NCI-H524 treated with DMSO at 0.1 percent for 48 hours (cell line): ENCODE results near the gene EXOSC2.
A peak's percentile ranks its signal among the peaks of the same experiment; 100 is the strongest.

ENCODE experiments used
- DNase-seq: peaks from one replicate; lab custom pipeline; 2025; lab: John Stamatoyannopoulos, UW

The EXOSC2 gene

GRCh38 chr9:130693426-130694191 is at the start of gene EXOSC2:
Gene EXOSC2, plus strand, starts transcription at chr9:130693780. Its CDS starts 12 bp downstream, at chr9:130693792.
- peak; percentile 85 for DNase-seq

- DNase-seq, result no peak
Measured at GRCh38 chr9:130651221-130651620, 42.4 kb upstream of the EXOSC2 start.

GRCh38 chr9:130651752-130652151 is 41.8 kb upstream of the EXOSC2 start:
- DNase-seq, result no peak

GRCh38 chr9:130654879-130655278 is 38.7 kb upstream of the EXOSC2 start:
- no peak for DNase-seq

DNA sequence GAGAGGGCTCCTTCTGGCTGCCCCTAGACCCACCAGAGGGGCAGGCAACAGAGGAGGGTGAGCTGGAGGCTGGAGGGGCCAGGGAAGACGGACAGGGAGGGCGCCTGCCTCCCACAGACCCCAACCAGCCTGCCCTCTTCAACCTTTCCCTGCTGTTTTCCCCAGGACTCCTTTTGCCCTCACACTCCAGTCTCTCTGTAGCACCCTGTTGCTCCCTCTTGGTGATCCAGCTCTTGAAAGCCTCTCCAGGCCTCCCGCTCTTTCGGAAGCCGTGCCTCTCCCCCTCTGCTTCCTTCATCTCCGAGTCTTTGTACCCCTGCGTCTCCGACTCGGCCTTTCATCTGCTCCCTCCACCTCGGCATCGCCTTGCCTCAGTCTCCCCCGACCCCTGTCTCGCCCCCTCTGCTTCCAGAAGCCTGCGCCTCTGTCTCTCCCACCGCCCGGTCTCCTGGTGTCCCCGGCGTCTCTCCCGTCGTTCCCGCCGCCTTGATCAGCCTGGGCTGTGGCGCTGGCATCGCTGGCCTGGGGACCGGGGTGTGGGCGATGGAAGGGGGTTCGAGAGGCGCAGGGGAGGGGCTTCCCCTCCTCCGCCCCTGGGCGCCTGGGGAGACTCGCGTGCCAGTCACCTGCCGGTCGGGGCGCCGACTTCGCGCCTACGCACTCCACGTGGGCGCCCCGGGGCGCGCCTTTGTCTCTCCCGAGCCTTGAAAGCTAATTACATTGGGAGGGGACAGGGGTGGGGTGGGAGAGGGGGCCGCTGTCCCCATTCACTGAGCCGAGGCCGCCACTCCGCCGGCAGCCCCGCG is 34.5 kb upstream of the EXOSC2 start:
- no peak for DNase-seq

DNA sequence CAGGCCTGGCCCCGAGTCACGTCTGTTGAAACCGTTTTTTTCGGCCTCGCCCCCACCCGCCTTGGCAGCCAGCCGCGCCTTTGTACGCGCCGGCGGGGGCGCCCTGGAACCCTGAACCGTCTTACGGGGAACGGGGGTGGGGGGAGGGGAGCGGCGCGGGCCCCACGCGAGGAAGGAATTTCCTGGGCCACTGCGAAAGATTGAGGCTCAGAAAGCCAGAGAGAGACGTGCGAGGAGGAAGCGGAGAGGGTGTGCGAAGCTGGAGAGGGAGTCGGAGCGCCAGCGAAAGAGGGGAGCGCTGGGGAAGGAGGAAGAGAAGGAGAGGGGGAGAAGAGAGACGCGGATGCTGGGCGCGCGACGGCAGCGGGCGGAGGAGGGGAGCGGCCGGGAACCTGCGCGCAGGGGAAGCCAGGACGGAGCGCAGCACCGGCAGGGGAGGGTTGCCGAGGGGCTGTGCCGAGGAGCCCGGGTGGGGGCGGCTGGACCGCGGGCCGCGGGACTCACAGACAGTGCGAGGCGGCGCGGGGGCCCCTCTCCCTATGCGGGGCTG is 33.8 kb upstream of the EXOSC2 start:
- DNase-seq, result no peak

GRCh38 chr9:130660326-130660682 is 33.3 kb upstream of the EXOSC2 start:
- DNase-seq, result no peak

- no peak for DNase-seq
Measured at GRCh38 chr9:130660683-130661450, 32.7 kb upstream of the EXOSC2 start.

DNA sequence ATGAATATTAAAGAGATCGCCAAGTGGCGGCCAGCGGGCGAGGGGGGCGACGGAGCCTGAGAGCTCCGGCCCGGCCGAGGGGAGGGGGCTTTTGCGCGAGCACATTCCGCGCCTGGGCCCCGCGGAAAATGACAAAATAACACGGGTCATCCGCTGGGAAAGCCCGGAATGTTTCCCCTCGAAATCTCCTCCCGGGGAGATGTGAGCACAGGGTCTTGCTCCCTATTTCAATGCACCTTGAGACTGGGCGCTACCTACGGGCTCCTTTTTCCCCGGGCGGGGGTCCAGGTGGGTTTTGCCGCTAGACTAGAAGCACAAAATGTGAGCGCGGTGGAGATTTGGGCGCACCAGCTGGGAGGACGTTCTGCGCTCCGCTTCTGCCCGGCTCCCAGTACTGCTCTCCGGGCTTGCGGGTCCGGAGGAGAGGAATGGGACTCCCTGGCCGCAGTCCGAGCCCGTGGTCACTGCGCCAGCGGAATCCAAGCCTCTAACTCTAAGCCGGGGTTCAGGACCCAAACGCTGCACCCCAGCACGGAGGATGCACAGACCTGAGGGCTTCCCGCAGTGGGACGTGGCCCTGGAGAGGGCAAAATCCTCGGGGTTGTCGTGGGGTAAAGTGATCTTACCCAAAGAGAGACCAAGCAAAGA is 32.0 kb upstream of the EXOSC2 start:
- no peak for DNase-seq

DNA sequence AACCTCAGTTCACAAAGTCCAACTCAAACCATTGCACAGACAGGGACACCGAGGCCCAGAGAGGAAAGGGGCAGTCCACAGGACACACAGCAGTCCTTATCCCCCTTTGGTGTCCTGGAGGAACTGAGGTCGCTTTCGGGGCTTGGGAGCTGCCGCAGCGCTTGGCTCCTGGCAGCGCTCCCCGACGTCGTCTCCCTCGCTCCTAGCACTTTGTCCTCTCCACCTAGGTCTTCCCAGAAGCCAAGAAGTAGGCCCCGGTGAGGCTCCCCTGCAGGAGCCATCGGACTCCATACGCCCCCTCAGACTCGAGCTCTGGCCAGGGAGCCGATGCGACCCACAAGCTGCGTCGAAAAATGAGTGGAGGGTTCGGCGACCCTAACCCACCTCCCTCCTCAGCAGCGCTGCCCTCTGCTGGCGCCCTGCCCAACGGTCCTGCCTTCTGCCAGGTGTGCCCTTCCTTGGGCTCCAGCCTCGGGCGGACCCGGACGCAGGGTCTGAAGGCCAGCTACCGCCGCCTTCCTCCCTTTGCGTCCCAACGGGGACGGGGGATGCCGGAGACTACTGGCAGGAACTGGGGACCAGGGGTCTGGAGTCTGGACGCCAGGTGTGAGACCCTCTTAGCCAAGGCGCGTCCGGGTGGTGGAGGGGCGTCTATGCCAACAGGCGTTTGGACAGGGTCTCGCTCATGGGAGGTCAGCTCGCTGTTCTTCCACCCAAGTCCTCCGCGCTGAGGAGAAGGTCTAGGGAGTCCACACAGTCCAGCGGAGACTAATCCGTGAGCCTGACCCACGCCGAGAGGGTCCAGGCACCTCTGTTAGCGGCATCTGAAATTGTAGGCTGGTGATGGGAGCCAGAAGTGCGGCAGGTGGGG is 31.2 kb upstream of the EXOSC2 start:
- DNase-seq, result no peak

DNA sequence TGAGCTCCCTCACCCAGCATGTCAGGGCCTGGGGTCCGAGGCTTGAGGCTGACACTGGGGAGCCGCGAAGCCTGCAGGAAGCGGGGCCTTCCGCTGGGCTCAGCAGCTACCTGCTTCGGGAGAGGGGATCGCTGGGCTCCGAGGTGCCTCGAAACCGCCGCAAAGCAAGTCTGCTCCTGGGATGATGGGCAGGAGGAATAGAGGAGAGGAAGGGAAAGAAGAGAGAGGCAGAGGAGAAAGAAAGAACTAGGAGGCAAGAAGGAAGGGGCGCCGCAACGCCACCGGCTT is 30.7 kb upstream of the EXOSC2 start:
- no peak for DNase-seq

DNA sequence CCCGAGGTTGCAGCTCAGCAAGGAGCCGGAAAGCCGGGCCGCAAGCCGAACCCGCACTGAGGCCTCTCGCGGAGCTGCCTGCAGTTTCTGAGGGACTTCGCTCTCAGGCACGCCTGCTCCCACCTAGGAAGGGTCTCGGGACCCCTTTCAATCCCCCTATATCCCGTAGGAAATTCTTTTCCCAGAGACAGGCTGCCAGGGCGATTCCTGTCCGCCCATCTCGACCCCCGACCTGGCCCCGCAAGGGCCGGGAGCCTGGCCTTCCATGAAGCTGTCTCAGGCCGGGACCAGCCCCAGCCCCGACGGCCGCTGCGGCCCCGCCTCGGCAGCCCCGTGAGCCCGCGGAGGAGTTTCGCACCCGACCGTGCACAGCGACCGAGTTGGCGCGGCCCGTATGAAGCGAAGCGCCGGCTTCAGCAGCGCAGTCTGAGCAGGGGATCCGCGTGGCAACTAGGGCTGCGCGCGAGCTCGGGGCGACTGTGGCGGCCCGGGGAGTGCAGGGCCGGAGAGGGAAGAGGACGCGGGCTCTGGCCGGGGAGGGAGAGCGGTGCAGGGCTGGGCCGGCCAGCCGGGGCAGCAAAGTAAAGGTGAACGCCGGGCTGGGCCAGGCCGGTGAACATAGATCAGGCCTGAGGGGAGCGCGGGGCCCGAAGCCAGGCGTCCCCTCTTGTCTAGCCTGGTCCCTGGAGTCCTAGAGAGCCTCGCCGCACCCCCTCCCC is 30.2 kb upstream of the EXOSC2 start:
- no peak for DNase-seq

DNA sequence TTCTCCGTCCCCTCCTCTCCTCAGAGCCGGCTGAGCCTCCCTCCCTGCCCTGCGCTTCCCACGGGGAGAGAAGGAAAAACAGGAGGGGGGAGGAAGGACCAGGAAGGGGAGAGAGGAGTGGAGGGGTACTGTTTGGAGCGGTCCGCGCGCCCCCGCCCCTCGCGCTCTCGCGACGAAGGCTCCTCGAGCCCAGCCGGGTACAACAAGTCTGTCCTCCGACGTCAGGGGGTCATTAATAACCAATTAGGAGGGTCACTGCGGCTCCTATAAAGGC is 29.7 kb upstream of the EXOSC2 start:
- no peak for DNase-seq

DNA sequence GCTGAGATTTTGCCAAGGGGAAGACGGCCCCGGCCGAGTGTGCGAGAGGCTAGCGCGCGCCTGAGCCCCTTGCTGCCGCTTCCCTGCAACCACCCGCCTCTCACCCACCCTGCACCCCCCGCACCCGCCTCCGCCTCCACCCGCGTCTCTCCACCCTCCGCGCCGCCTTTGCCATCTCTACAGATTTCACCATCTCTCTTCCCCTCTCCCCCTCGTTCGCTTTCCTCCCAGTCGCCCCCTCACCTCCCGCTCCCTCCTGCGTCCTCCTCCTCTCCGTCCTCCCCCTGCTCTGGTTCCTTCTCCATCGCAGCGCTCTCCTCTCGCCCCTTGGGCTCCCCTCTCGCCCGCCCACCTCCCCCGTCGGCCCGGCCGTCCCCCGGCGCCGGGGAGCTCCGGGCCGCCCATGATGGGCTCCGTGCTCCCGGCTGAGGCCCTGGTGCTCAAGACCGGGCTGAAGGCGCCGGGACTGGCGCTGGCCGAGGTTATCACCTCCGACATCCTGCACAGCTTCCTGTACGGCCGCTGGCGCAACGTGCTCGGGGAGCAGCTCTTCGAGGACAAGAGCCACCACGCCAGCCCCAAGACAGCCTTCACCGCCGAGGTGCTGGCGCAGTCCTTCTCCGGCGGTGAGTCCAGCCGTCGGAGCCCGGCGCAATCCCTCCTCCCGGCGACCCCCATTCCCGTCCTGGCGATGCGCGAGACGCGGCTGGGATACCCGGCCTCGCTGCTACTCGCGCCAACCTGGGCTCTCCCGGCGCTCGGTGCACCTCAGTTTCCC is 29.1 kb upstream of the EXOSC2 start, which contains the start of gene PRDM12:
Gene PRDM12, plus strand, starts transcription at position 344 of the 778 bp plus-strand sequence. Its CDS starts 60 bp downstream, at position 404.
- no peak for DNase-seq

DNA sequence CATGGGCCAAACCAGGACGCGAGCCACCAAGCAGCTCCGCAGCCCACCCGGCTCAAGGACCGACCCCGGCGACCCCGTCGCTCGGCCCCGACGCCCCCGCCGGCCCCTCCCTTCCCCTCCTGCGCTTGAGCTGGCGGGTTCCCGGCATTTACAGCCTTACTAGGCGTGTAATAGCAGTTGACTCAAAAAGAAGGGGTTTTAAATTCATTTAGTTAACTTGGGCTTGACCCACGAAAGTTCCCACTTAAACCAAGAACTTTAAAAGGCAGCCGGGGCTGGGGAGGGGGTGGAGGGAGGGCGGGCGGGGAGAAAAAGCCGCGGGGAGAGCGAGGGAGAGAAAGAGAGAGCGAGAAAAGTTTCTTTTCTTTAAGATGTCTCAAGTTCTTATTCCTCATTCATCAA is 28.6 kb upstream of the EXOSC2 start:
- DNase-seq, result no peak

DNA sequence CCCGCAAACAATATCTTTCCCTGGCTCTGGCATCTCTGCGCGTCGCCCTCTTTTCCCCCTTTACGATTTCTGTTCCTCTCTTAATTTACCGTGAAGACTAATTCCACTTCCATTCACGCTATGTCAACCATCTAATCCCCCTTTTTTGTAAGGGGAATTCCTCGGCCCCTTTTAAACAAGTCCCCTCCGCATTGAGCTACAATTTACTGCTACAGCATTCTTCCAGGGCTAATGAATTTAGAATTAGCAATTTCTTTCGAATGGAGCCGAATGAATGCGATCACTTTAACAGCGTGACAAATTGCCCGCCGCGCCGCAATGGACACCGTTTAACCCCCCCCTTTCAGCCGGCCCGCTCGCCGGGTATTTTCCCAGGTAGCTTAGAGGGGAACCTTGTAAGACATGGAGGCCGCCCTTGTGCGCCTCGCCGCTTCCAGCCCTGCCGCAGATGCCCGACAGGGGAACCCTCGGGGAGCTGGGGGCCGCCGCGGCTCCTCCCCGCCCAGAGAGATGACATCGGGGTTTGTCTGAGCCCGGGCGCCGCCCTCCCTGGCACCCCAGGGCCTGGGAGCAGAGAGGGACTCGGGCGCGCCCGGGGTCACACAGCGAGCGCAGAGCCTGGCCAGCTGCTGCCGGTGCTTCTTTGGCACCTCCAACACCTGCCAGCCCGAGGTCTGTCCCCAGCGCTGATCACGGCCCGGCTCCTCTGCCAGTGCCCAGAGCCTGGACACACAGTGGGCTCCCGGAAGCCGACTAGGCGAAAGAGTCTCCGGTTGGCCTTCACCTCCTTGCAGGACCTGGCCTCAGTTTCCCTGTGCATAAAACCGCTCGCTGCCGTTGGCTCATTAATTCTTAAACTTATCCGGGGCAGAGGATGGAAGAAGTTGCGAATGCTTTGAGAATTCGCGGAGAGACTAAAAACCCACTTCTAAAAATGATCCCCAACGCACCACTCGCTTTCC is 27.9 kb upstream of the EXOSC2 start:
- no peak for DNase-seq

- DNase-seq, result no peak
Measured at GRCh38 chr9:130666393-130667119, 27.0 kb upstream of the EXOSC2 start.

DNA sequence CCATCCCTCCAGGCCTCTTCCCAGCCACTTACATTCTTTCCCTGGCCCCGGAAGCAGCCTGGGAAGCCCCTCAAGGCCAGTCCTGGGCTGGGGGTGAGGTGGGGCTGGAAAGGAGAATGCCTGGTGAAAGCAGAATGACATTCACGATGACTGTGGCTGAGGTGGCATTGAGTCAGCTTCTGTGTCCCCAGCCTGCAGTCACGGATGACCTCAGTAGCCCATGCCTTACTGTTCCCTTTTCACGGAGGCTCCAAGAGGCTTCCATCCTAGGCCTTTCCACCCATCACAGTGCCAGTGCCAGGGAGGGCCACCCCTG is 26.5 kb upstream of the EXOSC2 start:
- no peak for DNase-seq
